GM19099 (cell line): ENCODE data around the gene HNRNPU.

Experiments used
- POLR2A ChIP-seq: IDR thresholded peaks from 3 replicates; pipeline ENCODE4 v1.6.1; 2011; ENCODE audit warnings: low read depth; ENCODE audit not compliant: insufficient read length; ENCODE audit errors: extremely low read depth

HNRNPU gene

GRCh38 chr1:244868484-244869363 is 4.4 kb upstream of the HNRNPU start:
- no peak for TF ChIP-seq POLR2A

GRCh38 chr1:244866355-244866754 is 2.0 kb upstream of the HNRNPU start:
- TF ChIP-seq POLR2A = no peak

GRCh38 chr1:244865820-244866219 is 1.5 kb upstream of the HNRNPU start:
- no peak for TF ChIP-seq POLR2A

- TF ChIP-seq POLR2A = no peak
Observed at GRCh38 chr1:244865028-244865371, 657 bp upstream of the HNRNPU start.

DNA sequence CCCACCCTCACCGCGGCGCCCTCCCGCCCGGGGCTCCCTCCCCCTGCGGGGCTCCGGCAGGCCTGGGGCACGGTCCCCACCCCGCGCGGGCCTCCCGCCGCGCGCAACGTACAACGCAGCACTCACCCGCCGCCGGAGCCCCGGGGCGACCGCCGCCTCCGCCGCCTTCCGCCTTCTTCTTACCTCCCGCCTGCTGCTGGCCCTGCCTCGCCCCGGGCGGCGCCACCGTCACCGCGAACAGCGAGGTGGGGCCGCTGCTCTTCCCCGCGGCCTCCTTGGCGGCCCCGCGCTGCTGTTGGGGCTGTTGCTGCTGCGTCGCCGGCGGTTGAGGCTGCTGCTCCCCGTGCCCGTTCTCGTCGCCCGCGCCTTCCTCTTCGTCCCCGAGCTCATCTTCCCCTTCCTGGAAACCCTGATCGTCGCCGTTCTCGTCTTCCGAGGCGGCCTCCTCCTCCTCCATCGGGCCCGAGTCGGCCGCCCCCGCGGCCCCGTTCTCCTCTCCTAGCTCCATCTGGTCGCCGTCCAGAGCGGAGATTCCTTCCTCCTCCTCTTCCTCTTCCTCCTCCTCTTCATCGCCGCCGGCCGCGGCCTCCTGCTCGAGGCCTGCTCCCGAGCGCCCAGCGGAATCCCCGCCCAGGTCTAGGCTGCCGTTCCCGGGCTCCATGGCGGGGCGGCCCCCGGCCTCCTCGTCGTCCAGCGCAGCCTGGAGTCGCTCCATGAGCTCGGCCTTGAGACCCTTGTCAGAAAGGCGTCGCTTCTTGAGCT is 671 bp downstream of the HNRNPU start:
- TF ChIP-seq POLR2A = no peak

DNA sequence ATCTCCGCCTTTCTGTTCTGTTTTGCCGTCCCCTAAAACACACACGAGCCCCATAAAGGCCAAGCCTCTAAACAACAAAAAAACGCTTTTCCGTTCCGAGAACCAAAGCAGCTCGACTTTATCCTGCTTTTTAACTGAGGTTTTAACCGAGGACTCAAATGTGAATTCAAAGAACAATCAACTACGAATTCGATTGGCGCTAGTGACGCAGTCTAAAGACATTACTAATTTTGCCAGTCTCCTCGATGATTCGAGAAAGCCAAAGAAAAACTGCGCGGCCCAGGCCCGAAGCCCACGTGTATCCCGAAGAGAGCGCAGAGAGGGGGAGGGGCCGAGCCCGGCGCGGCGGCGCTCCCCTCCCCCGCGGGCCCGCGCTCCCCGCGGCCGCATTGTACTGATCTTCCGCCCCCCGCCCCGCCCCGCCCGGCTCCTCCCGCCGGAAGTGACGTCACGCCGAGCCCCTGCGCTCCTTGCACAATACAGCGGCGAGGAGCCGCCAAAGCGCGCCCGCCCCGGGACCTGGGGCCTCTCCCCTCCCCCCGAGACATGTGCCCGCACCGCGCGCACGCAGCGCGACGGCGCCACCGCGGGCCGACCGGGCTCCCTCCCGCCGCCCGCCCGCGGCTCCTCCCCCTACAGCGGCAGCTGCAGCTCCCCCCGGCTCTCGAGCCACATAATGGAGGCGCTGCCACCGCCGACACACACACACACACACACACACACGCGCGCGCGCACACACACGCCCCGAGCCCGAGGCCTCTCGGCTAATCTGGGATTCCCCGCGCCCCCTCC is 1.4 kb downstream of the HNRNPU start:
- TF ChIP-seq POLR2A = peak; percentile 70

DNA sequence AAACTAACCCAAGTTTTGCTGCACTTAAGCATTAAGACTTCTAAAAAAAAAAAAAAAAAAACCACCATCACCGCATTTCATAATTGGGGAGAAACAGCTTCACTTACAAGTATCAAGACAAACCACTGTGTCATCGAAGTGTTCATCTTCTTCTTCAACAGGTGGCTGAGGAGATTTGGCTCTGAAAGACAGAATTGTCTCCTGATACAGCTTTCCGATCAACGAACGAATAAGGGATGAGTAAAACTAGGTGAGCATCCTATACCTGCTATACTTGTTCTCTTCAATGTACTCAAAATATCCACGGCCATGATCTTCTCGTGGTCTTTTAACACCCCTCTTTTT is 2.0 kb downstream of the HNRNPU start:
- no peak for TF ChIP-seq POLR2A

DNA sequence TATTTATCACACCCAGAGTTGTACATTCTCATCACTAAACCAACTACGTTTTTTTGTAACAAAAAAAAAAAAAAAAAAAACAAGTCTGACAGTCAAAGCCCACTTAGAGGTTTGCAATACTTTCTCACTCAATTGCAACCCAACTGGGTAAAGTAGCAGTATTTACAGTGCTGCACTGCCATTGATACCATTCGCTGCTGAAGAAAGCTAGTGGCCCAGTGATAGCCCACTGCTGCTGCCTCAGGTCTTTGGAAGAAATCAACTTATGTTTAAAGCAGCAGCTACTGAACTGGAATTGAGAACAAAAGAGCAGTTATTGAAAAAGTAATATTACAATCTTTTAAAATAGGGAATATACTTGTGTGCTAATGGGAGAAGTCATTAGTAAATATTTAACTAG is 2.7 kb downstream of the HNRNPU start:
- TF ChIP-seq POLR2A = no peak

DNA sequence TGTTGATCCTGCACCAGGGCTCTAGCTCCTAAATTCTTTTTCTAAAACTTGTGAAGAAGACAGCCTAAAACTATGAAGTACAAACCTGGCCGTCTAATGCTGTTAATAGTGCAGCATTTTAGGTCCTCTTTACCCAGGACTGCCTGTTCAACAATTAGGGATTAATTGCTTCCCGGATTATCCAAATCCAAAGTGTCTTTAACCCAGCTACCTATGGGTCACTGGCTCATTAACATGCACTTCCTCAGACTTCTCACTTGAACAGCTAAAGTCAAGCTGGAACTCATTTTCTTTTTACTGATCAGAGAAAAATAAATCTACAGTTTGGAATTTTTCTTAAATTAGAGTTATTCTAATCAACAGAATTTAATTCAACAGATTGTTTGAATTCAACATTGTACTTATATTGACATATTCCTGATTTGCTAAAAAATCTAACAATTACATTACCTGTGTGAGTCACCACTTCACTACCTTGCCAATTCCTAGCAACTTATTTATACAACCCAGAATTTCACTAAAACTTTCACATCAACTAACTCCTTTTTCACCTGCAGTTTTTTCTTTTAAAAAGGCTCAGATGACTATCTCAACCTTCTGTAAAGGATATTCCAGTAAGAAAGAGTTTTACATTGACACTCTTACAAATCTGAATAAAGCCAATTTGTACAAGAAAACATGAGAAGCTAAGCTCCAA is 3.3 kb downstream of the HNRNPU start:
- TF ChIP-seq POLR2A = no peak

DNA sequence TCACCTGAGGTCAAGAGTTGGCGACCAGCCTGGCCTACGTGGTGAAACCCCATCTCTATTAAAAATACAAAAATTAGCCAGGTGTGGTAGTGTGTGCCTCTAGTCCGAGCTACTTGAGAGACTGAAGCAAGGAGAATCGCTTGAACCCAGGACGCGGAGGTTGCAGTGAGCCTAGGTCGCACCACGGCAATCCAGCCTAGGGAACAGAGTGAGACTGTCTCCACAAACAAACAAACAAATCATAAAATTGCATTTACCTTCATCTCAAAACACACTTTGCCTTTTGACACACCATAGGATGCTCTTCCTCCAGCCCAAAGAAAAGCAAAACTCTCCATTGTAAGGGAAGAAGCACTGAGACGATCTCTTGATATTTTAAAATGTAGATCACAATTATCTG is 4.3 kb downstream of the HNRNPU start:
- no peak for TF ChIP-seq POLR2A

DNA sequence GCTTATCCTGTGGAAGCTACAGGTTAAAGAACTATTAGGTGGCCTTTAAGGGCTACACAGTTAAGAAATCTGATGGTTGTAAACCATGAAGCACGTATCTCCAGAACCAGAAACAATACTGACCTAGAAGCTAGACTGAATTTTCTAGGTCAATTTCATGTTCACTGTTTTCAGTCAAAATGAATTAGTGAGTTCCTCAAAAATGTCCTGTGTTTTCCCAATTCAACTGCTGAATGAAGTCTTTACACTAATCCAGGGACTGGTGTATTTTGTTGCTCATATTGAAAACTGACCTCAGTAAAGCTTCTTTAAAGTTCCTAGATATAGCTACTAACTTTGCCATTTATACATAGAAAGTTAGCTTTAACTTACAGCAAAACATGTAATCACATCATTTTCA is 6.0 kb downstream of the HNRNPU start:
- TF ChIP-seq POLR2A = no peak

DNA sequence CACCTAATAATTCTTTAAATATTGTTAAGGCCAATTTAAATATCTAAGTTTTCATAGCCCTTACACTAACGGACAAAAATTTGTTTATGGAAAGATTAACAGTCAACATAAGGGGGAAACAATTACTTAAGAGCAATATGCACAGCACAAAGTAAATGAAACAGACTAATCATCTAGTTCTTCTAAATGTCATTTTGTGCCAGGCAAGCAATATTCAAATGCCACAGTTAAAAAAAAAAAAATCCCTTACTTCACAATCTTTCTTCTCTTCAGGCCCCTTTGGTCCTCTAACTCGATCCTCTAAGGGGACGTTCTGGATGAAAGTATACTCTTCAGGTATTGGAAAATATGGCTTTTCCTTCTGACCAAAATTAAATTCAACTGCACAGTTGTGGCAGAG is 6.6 kb downstream of the HNRNPU start:
- no peak for TF ChIP-seq POLR2A

DNA sequence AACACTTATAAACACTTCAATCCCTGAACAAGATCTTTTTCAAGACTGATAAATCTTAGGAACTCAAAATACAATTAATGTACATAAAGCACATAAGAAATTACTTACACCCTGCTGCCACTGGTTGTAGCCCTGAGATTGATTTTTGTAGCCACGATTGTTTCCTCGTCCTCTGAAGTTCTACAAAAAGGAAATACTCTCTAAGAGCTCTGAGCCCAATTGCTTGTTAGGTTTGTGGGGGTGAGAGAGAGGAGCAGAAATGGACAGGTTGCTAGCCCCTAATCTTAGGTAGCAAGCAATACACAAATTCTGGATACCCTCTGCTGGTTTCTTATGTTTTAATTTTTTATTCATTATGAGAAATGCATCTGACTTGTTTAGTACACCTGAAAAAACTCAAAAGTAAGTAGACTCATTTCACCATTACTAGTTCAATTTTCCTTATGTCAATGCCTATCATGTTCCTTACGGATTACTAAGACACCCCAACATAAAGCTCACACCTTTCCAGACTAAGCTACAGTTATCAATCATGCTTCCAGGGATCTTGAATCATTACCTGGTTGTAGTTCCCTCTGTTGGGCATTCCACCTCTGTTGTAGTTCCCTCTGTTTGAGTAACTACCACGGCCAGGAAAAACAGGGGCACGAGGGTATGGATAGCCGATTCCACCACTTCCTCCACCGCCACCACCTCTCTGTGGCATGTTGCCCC is 9.3 kb downstream of the HNRNPU start:
- no peak for TF ChIP-seq POLR2A

DNA sequence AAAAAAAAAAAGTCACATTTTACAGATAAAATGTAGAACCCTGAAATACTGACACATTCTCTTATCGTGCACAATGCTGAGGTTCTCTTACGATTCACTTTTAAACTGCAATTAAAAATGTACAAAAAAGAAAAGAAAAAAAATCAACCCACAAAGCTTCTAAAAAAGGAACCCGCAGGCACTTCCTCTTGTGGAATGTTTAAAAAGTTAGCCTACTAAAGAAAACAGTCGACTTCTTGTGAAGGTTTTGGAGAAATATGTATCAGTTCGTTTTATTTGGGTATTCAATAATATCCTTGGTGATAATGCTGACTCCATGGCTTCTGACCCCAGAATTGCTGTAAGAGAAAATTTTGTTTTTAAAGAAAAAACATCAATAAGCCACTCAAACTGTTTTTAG is 10.2 kb downstream of the HNRNPU start:
- no peak for TF ChIP-seq POLR2A
